G401 (cell line): ENCODE measurements around the gene AP3B1. TPM values are rescaled to one million over a fixed set of nuclear protein-coding genes. Genes with fewer than 3 reads are reported as not detected.

ENCODE experiments used
- DNase-seq: peaks from one replicate; pipeline ENCODE4 v3.0.0-alpha.2; 2015; ENCODE audit warnings: low spot score
- in situ Hi-C: cut with HindIII; loops from 2 replicates; pipeline ENCODE4 v1.10.0; 2016; ENCODE audit warnings: low sequenced_read_pairs, mixed read lengths
- total RNA-seq: library from RNA; depleted of rRNA; stranded (reverse); fragments of >200 nt; shearing (Covaris generic); gene quantifications from 2 replicates; pipeline ENCODE4 v1.2.3, GENCODE V29; 2014

The AP3B1 gene
- total RNA-seq, 1 experiment from 2014 or later, result 128 TPM

GRCh38 chr5:77995793-77996409 lies 298.6 kb downstream of the AP3B1 start:
- DNase-seq, result no peak

DNA sequence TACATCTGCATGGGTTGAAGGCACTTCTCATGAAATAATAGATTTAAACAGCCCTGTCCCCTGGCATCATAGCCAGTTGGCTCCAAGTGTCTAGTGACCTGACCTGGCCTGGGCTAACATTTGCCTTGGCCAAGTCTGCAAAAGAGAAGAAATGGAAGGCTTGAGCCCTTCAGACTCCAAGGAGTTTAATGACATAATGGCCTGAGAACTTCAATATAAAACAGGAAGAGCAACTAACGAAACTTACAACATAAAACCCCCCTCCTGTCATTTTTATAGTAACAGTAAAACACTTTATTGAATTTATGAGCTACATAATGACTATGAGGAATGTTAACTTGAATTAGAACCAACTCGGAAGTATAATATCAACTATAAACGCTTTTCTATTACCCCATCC lies 299.6 kb downstream of the AP3B1 start:
- in situ Hi-C loops, result no loop called here
- DNase-seq, result no peak

More at GRCh38 chr5:77995793-77996409, 298.6 kb downstream of the AP3B1 start:
- in situ Hi-C loops, result no loop called here

DNA sequence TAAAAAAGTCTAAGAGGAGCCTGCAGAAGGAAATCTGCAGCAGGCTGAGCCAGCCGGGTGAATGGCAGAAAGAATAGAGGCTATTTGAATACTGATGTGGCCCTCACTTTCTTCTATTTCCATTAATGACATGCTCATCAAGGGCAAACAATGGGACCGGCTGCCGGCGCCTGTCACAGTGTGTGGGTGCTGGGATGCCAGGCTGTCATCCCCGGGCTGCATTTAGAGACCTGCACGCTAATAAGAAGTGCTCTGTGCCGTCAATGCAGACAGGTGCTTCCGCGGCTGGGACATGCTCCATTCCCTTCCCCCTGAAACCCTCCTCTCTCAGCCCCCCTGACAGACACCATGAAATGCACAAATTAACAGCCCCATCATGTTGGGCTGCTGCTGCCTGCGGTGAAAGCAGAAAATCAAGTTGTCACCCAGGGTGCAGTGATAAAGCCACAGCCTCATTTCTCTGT lies 300.6 kb downstream of the AP3B1 start:
- in situ Hi-C loops, result no loop called here
- peak; percentile 15 for DNase-seq

DNA sequence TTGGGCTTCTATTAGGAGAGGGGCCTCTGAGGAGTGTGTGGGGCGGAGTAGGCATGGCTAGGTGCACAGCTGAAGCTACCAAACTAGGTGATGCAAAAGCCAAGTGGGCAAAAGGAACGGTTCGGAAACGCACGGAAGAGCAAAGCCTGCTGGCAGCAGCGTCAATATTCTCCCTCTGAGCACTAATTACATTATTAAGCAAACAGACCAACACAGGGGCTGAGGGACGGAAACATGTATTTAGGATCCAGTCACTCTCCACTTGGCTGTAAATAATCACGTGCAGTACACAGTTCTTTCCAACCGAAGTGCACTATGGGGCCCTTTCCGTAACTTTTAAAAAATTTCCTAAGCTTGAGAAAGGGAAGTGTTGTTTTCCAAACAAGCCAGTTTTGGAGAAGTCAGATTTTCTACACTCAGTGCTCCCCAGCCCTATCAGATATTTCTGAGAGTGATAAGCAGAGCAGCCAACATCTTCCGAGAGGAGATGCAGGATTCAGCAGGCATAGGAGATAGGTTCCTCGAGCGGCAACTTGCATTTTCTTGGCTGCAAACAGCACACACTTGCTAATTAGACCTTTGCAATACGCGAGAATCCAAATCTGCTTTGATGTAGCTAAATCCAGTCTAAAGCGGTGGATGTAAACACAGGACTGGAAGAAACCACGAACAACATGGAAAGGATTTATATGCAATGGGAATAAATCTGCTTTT lies 301.2 kb downstream of the AP3B1 start:
- in situ Hi-C loops, result no loop called here
- no peak for DNase-seq

GRCh38 chr5:77991084-77991483 lies 303.4 kb downstream of the AP3B1 start:
- DNase-seq, result no peak
- in situ Hi-C loops, result no loop called here

DNA sequence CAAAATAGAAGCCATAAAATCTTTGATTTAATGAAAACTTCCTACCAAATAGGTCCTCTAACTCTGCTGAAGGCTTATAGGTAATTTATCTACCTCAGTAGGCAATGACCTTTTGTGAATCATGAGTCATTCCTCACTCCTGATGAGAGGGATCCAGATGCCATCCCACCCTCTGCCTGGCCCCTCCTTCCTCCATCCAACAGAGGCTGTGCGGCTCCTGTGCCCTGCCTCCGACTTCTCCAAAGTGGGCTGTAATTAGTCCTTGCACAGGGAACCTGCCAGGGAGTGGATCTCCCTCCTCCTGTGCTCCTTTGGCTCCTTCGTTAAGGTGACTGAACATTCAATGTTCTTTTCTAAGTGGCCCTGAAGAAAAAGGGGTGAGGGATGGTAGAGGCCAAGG lies 304.5 kb downstream of the AP3B1 start:
- in situ Hi-C loops, result no loop called here
- DNase-seq, result no peak

GRCh38 chr5:77987988-77988387 lies 306.5 kb downstream of the AP3B1 start:
- in situ Hi-C loops, result no loop called here
- DNase-seq, result no peak

GRCh38 chr5:77987331-77987730 lies 307.2 kb downstream of the AP3B1 start:
- in situ Hi-C loops, result no loop called here
- DNase-seq, result no peak

GRCh38 chr5:77986261-77986660 lies 308.2 kb downstream of the AP3B1 start:
- in situ Hi-C loops, result no loop called here
- DNase-seq, result no peak

- DNase-seq, result no peak
- in situ Hi-C loops, result no loop called here
Measured at GRCh38 chr5:77985247-77985646, 309.3 kb downstream of the AP3B1 start.

DNA sequence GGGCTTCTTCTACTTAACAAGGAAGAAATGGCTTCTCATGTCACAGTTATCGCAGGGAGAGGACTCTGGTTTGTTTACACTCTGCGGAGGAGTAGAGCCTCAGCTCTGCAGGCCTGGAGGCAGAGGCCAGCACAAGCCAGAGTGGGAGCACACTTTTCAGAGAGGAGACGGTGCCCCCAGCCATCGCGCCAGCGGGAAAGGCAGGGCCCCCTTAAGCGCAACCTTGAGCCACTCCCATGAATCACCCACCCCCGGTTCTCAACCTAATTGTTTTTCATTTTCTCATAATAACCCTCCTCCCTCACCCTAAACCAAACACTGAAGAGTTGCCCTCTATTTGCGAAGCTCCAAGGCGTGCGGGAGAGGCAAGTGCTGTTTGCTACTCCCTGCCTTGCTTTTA lies 309.9 kb downstream of the AP3B1 start:
- DNase-seq, result no peak
- in situ Hi-C loops, result no loop called here

DNA sequence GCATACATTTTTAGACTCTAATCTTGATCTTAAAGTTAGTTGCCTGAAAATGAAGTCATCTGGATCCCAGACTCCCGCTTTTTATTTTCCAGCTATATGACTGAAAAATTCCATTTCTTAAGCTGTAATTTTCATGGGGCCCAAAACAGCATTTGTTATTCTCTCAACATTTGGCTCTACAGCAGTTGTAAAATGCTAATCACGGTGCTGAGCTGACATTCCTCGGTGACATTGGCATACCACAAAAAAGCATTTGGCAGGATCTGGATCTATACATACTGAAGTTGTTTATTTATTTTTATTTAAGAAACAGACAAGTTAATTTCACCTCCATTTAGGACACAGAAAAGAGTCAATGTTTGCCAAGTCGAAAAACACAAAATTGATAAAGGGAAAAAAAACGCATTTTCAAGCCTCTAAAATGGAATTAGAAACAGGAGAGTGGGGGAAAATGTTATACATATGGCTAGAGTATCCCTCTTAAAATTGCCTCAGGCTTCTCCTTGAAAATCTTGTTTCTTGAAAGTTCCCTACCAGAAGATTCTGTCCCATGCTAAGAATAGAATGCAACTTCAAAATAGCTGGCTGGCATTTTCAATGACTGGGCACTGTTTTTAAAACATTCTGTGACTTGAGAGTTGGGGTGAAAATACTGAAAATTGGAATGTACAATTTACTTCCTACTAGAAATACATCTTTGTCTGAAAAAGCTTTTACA lies 310.9 kb downstream of the AP3B1 start:
- in situ Hi-C loops, result no loop called here
- no peak for DNase-seq

DNA sequence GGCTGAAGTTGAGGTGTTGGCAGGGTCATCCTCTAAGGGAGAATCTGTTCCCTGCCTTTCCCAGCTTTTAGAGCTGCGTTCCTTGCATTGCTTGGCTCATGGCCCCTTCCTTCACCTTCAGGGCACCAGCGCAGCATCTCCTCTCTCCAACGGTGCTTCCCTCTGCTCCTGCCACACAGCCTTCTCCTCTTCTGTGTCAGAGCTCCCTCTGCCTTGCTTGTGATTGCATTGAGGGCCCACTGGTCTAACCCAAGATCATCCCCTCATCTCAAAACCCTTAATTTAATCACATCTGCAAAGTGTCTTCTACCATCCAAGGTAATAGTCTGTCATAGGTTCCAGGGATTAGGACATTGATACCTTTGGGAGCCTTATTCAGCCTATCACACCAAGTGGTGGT lies 312.7 kb downstream of the AP3B1 start:
- no peak for DNase-seq
- in situ Hi-C loops, result no loop called here

GRCh38 chr5:77974576-77974975 lies 319.9 kb downstream of the AP3B1 start:
- in situ Hi-C loops, result no loop called here
- no peak for DNase-seq

- in situ Hi-C loops, result no loop called here
Measured at GRCh38 chr5:77973253-77973609, 321.3 kb downstream of the AP3B1 start.

DNA sequence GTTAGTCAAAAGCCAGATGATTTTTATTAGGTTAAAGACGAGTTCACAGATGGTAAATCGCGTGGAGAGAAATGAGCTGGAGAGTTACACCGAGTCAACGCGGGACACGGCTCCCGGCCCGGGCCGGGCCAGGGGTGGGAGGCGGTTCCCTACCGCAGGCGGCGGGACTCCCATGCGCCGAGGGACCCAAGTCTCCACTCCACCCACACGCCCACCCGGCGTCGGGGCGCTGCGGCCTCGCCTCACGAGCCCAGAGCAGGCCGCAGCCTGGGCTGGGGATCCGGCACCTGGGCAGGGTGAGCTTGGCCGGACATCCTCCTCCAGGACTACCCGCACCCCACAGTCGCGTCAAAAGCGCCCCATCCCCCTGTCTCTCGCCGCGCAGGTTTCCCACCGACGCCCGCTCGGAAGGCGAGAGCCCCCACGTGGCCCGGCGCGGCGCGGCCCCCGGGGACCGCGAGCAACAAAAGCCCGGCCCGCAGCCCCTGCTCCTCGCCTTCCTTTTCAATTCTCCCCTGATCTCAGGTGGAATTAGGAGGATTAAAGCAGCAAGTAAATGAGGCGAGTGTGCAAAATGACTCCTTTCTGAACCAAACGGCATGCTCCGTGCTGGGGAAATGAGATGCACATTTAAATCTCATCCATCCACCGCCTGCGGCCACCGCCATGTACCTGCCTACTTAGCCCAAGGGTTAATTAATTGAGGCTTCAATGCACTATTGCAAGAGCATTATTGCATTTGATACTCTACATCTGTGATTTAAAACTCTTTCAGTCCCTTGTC lies 321.8 kb downstream of the AP3B1 start:
- DNase-seq, result no peak
- in situ Hi-C loops, result no loop called here

More at GRCh38 chr5:77973253-77973609, 321.3 kb downstream of the AP3B1 start:
- DNase-seq, result no peak

DNA sequence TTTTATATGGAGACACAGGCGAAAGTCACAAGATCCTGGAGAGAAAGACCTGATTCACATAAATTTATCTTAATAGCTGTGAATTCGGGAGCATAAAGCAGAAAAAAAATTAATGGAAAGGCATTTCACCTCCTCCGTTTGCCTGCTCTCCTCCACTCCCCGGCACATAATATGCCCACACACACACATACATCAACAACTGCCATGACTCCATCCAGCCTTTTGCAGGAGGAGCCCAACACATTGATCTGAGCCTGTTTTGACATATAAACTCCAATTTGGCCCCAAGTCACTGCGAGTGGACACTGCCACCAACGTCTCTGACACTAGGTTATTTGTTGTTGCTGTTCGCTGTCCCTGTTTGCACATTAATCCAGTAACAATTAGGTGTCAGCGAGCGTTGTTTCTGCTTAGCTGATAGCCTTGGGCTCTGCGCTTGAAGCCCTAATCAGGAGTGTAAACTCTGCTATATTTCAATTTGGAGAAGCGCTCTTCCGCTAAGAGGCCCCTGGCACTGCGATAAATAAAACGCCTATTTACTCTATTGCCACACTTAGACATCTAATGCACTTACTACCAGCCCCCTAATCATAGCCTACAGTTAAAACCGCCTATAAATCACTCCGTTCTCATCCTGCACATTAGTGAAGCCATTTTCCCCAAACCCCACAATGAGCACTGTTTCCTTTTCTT lies 322.6 kb downstream of the AP3B1 start:
- no peak for DNase-seq
- in situ Hi-C loops, result no loop called here

GRCh38 chr5:77970891-77971290 lies 323.6 kb downstream of the AP3B1 start:
- in situ Hi-C loops, result no loop called here
- DNase-seq, result no peak

DNA sequence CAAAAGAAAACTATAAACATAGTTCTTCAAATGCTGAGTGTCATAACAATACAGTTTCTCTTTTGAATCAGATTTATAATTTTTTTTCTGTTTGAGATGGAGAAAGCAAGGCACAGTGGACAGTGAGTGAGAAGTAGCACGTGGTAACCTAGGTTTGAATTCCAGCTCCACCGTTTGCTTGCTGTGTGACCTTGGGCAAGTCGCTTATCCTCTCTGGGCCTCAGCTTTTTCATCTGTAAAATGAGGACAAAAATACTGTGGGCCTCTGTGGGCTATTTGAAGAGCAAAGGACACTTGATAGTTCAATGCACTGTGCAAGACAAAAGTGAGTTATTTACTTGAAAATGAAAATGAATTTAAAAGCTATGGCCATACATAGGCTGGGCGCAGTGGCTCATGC lies 330.7 kb downstream of the AP3B1 start:
- DNase-seq, result no peak
- in situ Hi-C loops, result no loop called here
